ENCODE results near the gene ABCB4.
"Not testable (repeated sequence)": the region's sequence is repeated elsewhere in the genome, so short reads cannot be mapped to it uniquely, and the experiment has no call there.

Gene ABCB4

DNA sequence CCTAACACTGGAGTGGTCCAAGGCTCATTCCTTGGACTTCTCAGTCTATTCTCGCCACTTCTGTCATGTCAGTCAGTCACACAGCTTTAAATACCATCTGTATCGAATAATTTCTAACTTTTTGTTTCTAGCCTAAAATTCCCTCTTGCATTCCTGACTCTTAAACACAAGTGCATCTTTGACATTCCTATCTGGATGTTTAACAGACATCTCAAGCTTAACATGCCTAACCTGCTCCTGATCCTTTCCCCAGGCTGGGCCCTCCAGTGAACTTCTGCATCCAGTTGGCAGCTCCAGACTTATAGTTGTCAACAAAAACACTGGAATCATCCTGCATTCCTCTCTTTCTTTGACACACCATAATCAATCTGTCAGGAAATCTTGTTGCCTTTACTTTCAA, 4.5 kb upstream of the ABCB4 start:
- no peak for DNase-seq (ENCODE audit: low read depth, low spot score)
- no peak overlapping the region for H3K27ac ChIP-seq

GRCh38 chr7:87476179-87476557, 688 bp upstream of the ABCB4 start:
- DNase-seq (ENCODE audit: low read depth, low spot score), result no peak
- H3K27ac ChIP-seq, result no peak overlapping the region

DNA sequence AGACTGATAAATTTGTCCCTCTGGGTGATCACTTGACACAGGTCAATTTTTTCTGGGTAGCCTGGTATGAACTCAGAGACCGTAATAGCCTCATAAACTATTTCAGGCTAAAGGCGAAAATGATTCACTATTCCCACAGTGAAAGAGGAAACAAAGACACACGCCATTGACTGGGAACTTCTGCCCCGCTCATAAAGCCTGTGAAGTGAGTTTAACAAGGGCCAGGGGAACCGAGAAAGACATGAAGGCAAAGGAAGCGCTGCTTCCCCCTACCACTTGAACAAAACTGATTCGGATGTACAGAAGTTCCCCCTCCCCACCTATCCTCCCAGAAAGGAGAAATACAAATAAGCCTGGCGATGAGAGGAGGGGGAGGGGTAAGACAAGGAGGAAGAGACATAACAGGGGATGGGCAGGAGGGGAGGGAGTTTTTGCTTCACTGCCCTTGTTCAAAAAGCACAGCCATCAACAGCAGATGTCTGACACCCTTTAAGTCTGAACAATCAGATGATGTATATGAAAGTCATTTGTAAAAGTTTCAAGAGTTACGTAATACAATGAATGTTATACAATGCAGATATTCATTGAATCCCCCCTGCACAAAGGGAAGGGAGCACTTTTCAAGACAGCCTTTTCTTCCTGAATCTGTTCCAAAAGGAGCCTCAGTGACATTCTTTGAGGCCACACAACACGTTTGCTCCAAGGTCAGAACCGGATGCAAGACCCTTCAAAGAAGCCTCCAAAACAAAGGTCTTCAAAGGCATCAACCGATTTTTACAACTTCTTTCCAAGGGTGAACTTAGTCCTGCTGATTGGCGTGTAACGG, 734 bp downstream of the ABCB4 start:
- H3K27ac ChIP-seq, result no peak overlapping the region
- no peak for DNase-seq (ENCODE audit: low read depth, low spot score)

GRCh38 chr7:87473986-87474385, 1.5 kb downstream of the ABCB4 start:
- H3K27ac ChIP-seq, result no peak overlapping the region
- no peak for DNase-seq (ENCODE audit: low read depth, low spot score)

GRCh38 chr7:87473192-87473591, 2.3 kb downstream of the ABCB4 start:
- H3K27ac ChIP-seq, result no peak overlapping the region
- DNase-seq (ENCODE audit: low read depth, low spot score), result no peak

DNA sequence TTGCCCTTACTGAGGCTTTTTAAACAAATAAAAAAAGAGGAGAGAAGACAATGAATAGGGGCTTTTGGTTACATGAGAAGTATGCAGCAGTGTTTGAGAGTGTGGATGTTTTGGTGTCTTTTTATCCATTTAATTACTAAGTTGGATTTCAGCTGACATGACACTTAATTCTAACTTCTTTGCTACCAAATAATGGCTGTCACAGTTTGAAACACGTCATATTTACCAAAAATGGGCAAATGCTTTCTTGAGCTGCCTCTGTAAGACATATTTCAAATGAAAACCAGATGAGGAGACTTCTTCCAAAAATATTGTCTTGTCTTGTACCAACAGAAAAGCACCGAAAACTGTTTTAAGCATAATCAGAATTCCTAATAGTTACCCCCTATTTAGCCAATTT, 4.0 kb downstream of the ABCB4 start:
- no peak overlapping the region for H3K27ac ChIP-seq
- no peak for DNase-seq (ENCODE audit: low read depth, low spot score)

DNA sequence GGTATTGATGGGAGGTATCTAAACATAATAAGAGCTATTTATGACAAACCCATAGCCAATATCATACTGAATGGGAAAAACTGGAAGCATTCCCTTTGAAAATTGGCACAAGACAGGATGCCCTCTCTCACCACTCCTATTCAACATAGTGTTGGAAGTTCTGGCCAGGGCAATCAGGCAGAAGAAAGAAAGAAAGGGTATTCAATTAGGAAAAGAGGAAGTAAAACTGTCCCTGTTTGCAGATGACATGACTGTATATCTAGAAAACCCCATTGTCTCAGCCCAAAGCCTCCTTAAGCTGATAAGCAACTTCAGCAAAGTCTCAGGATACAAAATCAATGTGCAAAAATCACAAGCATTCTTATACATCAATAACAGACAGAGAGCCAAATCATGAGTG, 6.3 kb downstream of the ABCB4 start:
- not testable (repeated sequence) for DNase-seq (ENCODE audit: low read depth, low spot score); H3K27ac ChIP-seq

DNA sequence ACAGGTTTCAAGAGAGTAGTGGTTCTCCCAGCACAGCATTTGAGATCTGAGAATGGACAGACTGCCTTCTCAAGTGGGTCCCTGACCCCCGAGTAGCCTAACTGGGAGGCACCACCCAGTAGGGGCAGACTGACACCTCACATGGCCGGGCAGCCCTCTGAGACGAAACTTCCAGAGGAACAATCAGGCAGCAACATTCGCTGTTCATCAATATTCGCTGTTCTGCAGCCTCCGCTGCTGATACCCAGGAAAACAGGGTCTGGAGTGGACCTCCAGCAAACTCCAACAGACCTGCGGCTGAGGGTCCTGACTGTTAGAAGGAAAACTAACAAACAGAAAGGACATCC, 10.0 kb downstream of the ABCB4 start:
- H3K27ac ChIP-seq; DNase-seq (ENCODE audit: low read depth, low spot score): not testable (repeated sequence)

- not testable (repeated sequence) for DNase-seq (ENCODE audit: low read depth, low spot score); H3K27ac ChIP-seq
Measured at GRCh38 chr7:87464830-87465533, 10.5 kb downstream of the ABCB4 start.

GRCh38 chr7:87463982-87464381, 11.5 kb downstream of the ABCB4 start:
- no peak for DNase-seq (ENCODE audit: low read depth, low spot score)
- H3K27ac ChIP-seq, result no peak overlapping the region

- not testable (repeated sequence) for H3K27ac ChIP-seq; DNase-seq (ENCODE audit: low read depth, low spot score)
Measured at GRCh38 chr7:87460444-87460843, 15.0 kb downstream of the ABCB4 start.

DNA sequence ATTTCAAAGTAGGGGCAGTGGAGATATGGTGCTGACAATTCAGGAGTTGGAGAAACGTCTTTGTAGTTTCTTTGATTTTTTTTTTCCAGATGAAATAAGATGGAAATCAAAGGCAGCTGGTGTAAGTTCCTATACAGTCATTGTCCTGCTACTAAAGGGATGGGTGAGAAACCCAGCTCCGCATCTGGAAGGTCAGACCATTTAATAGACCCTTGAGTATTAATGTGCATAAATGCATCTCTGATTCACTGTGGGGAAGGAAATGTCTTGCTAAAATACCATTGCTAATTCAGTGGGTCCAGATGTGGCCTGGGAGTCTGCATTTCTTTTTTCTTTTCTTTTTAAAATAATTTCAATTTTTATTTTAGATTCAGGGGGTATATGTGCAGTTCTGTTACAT, 15.5 kb downstream of the ABCB4 start:
- DNase-seq (ENCODE audit: low read depth, low spot score), result no peak
- H3K27ac ChIP-seq, result no peak overlapping the region

DNA sequence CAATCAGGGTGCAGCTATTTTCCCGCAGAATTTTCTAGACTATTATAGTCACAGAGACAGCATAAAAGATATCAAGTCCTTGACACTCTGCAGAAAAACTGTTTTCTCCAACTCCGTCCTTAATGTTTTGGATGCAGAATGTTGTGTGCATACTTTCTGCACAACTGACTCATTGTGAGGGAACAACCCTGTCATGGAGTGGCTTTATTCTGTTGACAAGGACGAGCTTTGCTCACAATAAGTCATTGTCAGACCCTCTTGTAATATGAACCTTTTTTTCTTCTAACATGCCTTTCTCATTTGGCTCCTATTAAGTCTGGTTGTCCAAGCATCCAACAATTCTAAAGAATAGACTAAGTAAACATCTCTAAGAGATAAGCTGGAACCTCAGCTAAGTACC, 17.3 kb downstream of the ABCB4 start:
- no peak for DNase-seq (ENCODE audit: low read depth, low spot score)
- no peak overlapping the region for H3K27ac ChIP-seq

DNA sequence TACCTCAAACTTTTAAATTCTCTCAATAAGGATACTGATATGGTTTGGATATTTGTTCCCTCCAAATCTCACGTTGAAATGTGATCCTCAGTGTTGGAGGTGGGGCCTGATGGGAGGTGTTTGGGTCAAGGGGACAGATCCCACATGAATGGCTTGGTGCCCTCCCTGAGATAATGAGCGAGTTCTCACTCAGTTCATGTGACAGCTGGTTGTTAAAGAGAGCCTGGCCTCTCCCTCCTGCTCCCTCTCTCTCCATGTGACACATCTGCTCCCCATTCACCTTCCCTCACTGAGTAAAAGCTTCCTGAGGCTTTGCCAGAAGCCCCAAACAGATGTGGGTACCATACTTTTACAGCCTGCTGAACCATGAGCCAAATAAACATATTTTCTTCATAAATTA, 19.2 kb downstream of the ABCB4 start:
- DNase-seq (ENCODE audit: low read depth, low spot score), result no peak
- no peak overlapping the region for H3K27ac ChIP-seq

- no peak for DNase-seq (ENCODE audit: low read depth, low spot score)
- no peak overlapping the region for H3K27ac ChIP-seq
Measured at GRCh38 chr7:87452279-87452678, 23.2 kb downstream of the ABCB4 start.

DNA sequence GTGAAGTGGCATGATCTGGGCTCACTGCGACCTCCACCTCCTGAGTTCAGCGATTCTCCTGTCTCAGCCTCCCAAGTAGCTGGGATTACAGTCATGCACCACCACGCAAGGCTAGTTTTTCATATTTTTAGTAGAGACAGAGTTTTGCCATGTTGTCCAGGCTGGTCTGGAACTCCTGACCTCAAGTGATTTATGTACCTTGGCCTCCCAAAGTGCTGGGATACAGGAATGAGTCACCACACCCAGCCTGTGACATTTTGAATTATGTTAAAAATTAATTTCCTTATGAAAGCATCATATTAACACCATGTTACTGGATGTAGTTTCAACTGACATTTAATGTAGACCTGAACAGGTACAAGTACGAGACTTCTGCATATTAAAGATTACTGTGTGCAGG, 24.3 kb downstream of the ABCB4 start:
- no peak overlapping the region for H3K27ac ChIP-seq
- no peak for DNase-seq (ENCODE audit: low read depth, low spot score)

- no peak overlapping the region for H3K27ac ChIP-seq
- no peak for DNase-seq (ENCODE audit: low read depth, low spot score)
Measured at GRCh38 chr7:87450706-87451105, 24.8 kb downstream of the ABCB4 start.

- H3K27ac ChIP-seq, result no peak overlapping the region
- no peak for DNase-seq (ENCODE audit: low read depth, low spot score)
Measured at GRCh38 chr7:87448388-87448787, 27.1 kb downstream of the ABCB4 start.

DNA sequence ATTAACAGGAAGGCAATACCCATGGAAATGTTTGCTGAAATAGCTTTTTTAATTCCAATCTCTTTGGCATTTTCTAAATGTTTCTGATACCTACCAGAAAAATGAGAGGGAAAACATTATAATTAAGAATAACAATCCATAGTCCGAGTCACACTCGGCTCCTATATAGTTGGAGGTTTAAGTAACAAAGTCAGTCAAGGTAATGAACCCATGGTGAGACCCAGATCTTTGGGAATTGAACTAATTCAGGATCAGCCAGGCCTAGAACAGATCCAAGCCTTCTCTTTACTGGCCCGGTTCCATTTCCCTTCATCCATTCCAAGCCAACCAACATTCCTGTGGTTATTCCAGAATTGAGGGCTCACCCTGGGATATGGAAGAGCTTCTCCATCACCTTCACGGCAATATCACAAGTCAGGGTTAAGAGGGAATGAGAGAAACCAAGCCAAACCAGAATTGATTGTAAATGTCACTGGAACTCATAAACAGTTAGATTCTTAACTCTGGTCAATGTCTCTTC, 28.3 kb downstream of the ABCB4 start:
- no peak overlapping the region for H3K27ac ChIP-seq
- no peak for DNase-seq (ENCODE audit: low read depth, low spot score)

- no peak for DNase-seq (ENCODE audit: low read depth, low spot score)
- no peak overlapping the region for H3K27ac ChIP-seq
Measured at GRCh38 chr7:87445897-87446296, 29.6 kb downstream of the ABCB4 start.

DNA sequence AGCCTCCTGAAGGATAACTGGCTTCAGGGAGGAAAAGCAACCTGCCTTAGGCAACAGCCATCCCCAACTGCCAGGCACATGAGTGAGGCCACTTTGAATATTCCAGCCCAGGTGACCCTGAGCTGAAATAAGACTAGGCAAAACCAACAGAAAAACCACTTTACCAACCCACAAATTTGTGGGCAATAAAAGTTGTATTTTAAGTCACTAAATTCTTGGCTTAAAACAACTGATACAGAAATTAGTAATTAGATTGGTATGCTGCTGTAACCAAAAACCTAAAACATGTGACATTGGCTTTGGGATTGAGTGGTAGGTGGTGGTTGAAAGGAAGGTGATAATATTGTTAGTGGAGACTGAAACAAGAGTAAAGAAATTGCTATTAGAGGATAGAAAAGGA, 39.9 kb downstream of the ABCB4 start:
- H3K27ac ChIP-seq, result no peak overlapping the region
- DNase-seq (ENCODE audit: low read depth, low spot score), result no peak

DNA sequence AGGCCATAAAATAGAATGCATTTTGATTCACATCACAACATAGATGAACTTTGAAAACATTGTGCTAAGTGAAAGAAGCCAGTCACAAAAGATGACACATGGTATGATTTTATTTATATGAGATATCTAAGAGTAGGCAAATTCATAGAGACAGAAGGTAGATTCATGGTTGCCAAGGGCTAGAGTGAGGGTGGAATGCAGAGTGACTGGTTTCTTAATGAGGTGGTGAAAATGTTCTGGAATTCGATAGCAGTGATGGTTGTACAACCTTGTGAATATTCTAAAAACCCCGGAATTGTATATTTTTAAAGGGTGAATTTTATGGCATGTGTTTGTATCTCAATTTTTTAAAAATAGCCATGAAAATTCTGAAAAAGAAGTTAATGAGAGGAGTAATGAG, 42.9 kb downstream of the ABCB4 start:
- H3K27ac ChIP-seq, result no peak overlapping the region
- no peak for DNase-seq (ENCODE audit: low read depth, low spot score)

All from epithelial cell of prostate (primary cell).